DMS 273 treated with DMSO at 0.1 percent for 48 hours (cell line): Measurements from ENCODE around the gene USP49.

ENCODE experiments used
- DNase-seq: peaks from one replicate; lab custom pipeline; 2025; lab: John Stamatoyannopoulos, UW

The USP49 gene

GRCh38 chr6:41757271-41757670 lies 137.9 kb downstream of the USP49 start:
- no peak for DNase-seq

- DNase-seq = no peak
Measured at GRCh38 chr6:41756354-41756753, 138.8 kb downstream of the USP49 start.

GRCh38 chr6:41755895-41756294 lies 139.3 kb downstream of the USP49 start:
- no peak for DNase-seq

GRCh38 chr6:41750374-41750773 lies 144.8 kb downstream of the USP49 start:
- DNase-seq = no peak

GRCh38 chr6:41748542-41748941 lies 146.6 kb downstream of the USP49 start:
- DNase-seq = no peak

GRCh38 chr6:41748102-41748477 lies 147.1 kb downstream of the USP49 start:
- no peak for DNase-seq

GRCh38 chr6:41747256-41748101 lies 147.7 kb downstream of the USP49 start, which contains the start of gene PGC:
PGC (minus strand) TSS chr6:41747397; CDS start chr6:41747334, 63 bp downstream.
- no peak for DNase-seq

GRCh38 chr6:41746107-41746506 lies 149.1 kb downstream of the USP49 start:
- DNase-seq = no peak

- DNase-seq = no peak
Measured at GRCh38 chr6:41744236-41744787, 150.9 kb downstream of the USP49 start.

GRCh38 chr6:41743406-41744235 lies 151.6 kb downstream of the USP49 start:
- DNase-seq = no peak

- DNase-seq = no peak
Measured at GRCh38 chr6:41741625-41742490, 153.3 kb downstream of the USP49 start.

GRCh38 chr6:41740366-41741162 lies 154.6 kb downstream of the USP49 start:
- DNase-seq = no peak
